SHP77 treated with DMSO at 0.1 percent for 48 hours (cell line): Measurements from ENCODE around the gene SAMM50.
"Not testable (repeated sequence)": the region's sequence is repeated elsewhere in the genome, so short reads cannot be mapped to it uniquely, and the experiment has no call there.

Experiments used
- DNase-seq: peaks from one replicate; lab custom pipeline; 2025; lab: John Stamatoyannopoulos, UW

SAMM50 gene

GRCh38 chr22:44001521-44001920, 46.3 kb downstream of the SAMM50 start:
- DNase-seq: no peak

DNA sequence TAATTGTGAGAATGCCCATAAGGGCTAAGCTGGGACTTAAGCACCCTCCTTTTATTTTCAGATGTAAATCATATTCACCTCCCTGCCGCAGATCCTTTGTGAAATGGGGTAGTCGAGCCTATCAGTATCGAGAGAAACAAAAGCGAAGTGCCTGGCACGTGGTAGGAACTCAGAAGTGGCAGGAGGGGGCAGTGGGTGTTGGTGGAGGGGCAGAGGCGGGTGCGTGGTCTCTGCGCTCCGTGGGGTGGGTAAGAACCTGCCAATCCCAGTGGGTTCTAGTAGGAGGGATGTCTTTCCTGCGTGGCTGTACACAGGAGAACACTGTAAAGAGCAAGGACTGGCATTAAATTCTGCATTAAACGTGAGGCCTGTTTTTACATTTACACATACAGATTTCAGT, 47.1 kb downstream of the SAMM50 start:
- DNase-seq: no peak

GRCh38 chr22:44002997-44003396, 47.8 kb downstream of the SAMM50 start:
- no peak for DNase-seq

DNA sequence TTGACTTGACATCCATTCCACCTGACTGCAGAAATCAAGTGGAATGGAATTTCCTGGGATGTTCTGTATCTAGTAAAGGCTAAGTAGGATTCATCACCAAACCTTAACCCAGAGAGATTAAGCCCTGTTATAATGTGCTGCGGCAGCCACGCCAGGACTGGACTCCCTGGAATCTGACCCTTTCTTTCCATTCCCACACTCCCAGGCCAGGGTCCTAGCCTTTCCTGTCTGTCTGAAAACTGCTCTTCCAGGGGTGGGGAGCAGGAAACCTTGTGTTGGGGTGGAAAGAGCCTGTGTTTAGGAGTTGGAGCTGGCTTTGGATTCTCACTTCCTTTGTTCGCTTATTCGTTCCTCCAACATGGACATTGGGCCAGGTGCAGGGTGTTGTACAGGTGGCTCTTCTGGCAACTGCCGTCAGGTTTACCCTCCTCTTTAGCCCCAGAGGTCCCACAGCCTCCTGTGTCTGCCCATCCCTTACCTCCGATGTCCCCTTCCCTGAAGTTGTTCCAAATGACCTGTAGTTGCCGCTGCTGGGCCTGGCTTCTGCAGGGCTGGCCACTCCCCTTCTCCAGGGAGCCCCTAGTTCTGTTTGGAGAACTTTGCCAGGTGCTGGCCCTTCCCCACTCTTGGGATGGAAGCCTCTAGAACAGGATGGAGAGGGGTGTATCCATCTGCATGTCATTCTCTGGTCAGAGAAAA, 48.3 kb downstream of the SAMM50 start:
- no peak for DNase-seq

GRCh38 chr22:44004104-44004460, 48.8 kb downstream of the SAMM50 start:
- no peak for DNase-seq

GRCh38 chr22:44005524-44005923, 50.3 kb downstream of the SAMM50 start:
- no peak for DNase-seq

DNA sequence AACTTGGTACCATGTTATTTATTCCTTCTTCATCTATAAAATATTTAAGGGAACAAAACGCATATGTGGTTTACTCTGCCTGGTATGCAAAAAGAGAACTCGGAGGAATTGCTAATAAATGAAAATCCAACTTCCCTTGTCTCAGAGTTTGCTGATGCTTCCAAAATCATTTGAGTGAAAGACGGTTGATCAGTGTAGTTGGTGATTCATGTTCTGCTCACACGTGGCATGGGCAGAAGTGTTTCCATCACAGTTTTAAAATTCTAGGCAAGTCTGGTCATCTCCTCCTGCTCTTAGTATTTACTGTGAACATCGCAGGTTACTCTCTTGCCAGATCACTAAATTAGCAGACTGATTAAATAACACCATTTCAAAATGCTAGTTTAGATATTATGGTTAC, 56.9 kb downstream of the SAMM50 start:
- no peak for DNase-seq

GRCh38 chr22:44012591-44012990, 57.3 kb downstream of the SAMM50 start:
- DNase-seq: no peak

GRCh38 chr22:44014241-44014640, 59.0 kb downstream of the SAMM50 start:
- no peak for DNase-seq

DNA sequence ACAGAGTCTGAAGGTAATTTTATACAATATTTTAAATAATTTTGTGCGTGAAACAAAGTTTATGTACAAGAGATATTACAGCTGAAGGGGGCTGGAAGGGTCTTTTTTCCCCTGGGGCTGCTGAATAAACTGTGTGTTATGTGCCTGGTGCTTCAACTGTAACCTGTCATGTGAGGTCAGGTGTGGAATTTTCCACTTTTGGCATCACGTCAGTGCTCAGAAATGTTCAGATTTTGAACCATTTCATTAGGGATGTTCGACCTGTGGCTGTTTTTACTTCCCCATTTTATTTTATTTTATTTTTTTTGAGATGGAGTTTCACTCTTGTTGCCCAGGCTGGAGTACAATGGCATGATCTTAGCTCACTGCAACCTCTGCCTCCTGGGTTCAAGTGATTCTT, 61.3 kb downstream of the SAMM50 start:
- not testable (repeated sequence) for DNase-seq

DNA sequence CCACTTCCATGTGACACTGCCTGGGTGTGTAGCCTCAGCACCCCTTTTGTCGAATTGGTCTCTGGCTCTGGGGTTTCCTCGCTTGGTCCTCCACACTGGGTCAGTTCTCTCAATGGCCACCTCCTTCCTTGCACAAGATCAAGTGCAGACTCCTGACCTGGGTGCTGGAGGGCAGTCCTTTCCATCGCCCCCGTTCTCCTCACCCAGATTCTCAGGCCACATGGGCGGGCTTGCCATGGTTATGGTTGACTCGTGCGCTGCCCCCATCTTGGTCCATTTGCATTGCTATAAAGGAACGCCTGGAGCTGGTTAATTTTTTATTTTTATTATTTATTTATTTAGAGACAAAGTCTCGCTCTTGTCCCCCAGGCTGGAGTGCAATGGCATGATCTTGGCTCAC, 63.4 kb downstream of the SAMM50 start:
- DNase-seq: no peak

DNA sequence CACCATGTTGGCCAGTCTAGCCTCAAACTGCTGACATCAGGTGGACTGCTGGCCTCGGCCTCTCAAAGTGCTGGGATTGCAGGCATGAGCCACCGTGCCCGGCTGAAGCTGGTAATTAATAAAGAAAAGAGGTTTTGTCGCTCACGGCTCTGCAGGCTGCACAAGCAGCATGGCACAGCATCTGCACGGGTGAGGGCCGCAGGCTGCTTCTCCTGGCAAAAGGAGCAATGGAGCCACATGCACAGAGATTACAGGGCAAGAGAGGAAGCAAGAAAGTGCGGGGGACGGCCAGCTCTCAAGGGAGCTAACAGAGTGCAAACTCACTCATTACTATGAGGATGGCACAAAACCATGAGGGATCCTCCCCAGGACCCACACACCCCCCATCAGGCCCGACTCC, 64.2 kb downstream of the SAMM50 start:
- DNase-seq: no peak

DNA sequence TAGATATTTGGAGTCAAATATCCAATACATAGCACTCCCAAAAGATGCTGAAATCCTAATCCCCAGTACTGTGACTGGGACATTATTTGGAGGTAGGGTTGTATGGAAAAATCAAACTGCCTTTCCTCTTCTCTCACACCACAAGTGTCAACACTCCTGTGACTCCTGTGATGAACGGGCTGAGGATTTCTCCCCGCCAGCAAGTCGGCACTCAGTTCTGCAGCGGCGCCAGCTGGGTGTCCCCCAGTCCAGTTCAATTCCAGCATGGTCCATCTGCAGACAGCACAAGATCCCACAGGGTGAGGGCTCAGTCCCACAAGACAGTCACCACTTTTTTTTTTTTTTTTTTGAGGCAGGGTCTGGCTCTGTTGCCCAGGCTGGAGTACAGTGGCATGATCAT, 64.6 kb downstream of the SAMM50 start:
- DNase-seq: no peak

DNA sequence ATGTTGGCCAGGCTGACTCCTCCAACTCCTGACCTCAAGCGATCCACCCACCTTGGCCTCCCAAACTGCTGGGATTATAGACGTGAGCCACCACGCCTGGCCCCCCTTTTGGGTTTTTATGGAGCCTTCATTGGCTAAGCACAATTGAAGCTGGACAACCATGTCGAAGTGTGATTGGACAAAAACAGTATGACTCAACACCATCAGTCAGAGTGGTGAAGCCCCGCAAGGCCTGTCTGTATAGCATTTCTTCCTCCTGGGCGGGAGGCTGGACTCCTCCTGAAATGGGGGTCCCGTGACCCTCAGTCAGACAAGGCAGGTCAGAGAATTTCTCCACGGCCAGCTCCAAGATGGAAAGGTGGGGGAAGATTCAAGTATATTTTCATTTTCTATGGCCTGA, 65.7 kb downstream of the SAMM50 start:
- no peak for DNase-seq

DNA sequence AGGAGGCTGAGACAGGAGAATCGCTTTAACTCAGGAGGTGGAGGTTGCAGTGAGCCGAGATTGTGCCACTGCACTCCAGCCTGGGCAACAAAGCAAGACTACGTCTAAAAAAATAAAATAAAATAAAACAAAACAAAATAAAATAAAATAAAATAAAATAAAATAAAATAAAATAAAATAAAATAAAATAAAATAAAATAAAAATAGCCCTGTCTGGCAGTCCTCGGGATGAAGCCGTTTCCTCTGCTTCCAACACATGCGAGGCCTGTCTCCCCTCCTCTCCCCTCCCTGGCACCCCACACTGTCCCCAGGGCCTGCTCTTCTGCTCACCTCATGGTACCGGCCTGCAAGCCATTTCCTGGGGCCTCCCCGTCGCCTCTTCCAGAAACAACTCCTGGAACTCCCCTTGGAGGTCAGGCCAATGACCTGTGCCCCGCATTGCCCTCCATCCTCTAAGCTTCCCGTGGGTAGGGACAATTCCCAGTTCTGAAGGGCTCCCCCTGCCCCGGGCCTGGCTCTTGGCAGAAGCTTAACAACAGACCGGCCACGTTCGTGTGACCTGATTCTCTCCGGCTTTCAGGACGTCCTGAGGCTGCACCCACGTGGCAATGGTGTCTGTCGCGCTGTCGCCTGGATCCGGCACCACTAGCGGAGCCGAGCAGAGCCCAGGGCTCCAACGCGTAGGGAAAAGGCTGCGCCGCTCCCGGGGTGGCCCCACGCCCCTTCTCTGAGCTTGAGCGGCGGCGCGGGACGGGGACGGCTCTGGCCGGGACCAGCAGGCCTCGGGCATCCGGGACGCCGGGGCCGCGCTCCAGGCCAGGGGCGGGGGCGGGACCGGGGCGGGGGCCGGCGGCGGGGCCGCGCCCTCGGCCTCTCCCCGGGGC, 68.4 kb downstream of the SAMM50 start:
- DNase-seq: peak; percentile 1

GRCh38 chr22:44024288-44024921, 69.2 kb downstream of the SAMM50 start, which contains the start of gene PARVB:
PARVB (plus strand) TSS chr22:44024302; CDS start chr22:44024340, 38 bp downstream.
- no peak for DNase-seq

DNA sequence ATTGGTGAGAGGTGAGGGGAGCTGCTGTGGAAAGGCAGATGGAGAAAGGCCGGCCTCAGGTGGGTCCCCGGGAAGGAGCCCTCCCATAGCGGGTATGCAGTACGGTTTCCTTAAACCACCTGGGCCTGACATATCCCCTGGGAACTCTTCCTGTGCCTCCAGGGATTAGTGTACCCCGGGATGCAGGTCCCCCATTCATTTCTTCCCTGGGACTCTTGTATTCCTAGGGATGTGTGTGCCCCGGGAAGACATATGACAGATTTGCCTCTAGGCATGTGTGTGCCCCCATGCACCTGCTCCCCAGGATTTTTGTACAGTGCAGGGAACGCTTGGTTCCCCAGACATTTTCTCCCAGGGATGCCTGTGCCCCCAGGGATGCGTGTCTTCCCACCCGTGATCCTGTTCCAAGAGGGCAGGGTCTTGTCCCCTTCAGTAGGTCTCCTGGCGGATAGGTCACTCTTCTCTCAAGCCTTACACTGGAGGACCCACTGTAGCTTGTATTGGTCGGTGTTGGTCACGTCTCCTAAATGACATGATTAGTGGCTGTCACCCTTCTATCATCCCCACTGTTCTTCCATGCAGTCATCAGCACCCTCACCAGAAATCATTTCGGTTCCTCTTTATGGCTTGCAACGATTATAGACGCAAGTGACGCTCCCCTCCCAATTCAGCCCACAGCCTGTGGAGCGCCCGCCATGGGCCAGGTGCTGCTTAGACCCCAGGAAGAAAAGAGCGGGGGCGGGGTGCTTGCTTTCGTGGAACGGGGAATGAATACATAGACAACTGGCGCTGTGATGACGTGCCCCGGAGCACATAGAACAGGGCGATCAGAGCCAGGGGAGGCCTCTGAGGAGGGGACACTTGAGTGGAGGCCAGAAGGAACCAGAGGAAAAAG, 70.2 kb downstream of the SAMM50 start:
- DNase-seq: peak; percentile 40

DNA sequence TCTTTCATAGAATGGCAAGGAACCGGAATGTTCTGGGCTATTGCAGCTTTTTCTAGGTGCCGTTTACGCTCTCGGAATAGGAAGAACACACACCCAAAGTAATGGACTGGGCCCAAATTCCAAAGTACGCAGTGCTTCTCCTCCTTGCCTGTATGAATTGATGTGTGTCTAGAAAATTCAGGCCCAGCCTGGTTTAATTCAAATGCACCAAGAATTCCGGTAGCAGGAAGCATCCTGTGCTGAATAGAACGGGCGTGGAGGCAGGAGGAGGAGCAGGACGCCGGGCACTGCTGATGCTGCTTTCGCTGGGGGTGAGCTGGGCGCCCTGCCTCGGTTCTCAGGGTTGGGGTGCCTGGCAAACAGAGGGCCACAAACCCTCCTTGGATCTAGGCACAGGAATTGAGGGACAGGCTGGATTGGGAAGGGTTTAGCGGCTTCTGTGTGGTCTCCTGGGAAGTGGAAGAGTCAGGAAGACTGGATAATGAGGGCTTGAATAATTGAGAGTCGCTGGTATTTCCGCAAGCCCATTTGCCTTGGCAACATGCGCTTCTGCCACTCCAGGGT, 70.9 kb downstream of the SAMM50 start:
- DNase-seq: no peak

DNA sequence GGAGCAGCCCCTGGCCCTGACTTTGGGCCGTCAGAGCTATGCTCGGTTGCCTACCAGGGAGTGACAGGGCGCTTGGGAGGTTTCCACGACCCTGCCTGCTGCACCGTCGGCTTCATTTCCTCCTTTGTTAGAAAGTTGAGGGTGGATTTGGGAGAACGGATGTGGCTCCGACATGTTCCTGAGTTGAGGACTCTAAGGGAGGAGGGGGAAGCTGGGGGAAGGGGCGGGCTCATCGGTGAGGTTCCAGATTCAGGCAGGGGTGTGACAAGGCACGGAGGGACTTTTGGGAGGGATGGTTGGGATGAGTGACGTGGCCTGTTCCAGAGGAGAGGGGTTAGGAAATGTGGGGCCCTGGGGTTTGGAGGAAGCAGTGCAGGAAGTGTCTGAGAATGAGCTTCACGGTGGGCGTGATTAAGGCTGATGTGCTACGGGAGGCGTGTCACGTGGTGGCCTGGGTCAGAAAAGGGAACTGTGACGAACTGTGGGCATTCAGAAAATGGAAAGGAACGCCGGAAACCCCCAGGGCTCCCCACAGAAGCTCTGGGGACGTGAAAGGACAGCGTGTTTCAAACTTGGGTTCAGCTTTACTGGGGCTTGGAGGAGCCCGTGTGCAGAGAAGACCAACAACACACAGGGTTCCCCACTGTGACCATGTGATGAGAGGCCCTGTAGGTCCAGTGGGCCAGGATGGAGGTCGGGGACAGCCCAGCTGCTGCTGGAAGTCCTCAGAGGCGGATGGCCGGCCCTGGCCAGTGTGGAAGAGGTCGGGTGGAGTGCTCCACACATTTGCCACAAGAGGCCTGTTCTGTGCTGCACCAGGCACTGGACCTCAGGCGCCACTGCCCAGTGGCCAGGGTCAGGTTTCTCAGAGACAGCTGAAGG, 71.6 kb downstream of the SAMM50 start:
- DNase-seq: peak; percentile 14

- no peak for DNase-seq
Observed at GRCh38 chr22:44028091-44028490, 72.8 kb downstream of the SAMM50 start.

GRCh38 chr22:44029069-44029468, 73.8 kb downstream of the SAMM50 start:
- DNase-seq: no peak
